Caco-2 (cell line): ENCODE data around the gene GALNTL6. TPM values are rescaled to one million over a fixed set of nuclear protein-coding genes. Genes with fewer than 3 reads are reported as not detected.

Experiments used
- BruUV-seq: library from RNA; stranded (reverse); fragments of 400-500 nt; replicated peaks from 2 replicates; lab custom pipeline; 2021; lab: Mats Ljungman, UMichigan
- CTCF ChIA-PET: fragments of 300-600 bp; sonication (Branson Sonifier 250); formaldehyde crosslinking; loops from one replicate; lab custom pipeline; 2022; ENCODE audit warnings: antibody characterized with exemption; lab: Charles Lee
- POLR2A ChIA-PET: fragments of 300-600 bp; sonication (Branson Sonifier 250); formaldehyde crosslinking; loops from one replicate; lab custom pipeline; 2022; ENCODE audit warnings: antibody characterized with exemption; lab: Charles Lee
- DNase-seq, 2 experiments: peaks; one replicate each; pipeline versions ENCODE4 v3.0.0 to v3.0.0-alpha.2; 2020 to 2022
- H3K27me3 ChIP-seq: replicated peaks from 2 replicates; pipeline ENCODE4 v1.6.0; 2011; ENCODE audit warnings: low read length; ENCODE audit not compliant: control insufficient read depth, insufficient read depth
- H3K36me3 ChIP-seq: 2 replicates; pipeline ENCODE4 v1.5.1; 2011; ENCODE audit warnings: low read length; ENCODE audit not compliant: control insufficient read depth, insufficient read depth
- H3K4me1 ChIP-seq: fragments of 250-450 bp; sonication (Bioruptor Pico); 2 replicates; pipeline ENCODE4 v1.5.1; 2020; ENCODE audit warnings: mild to moderate bottlenecking
- H3K4me3 ChIP-seq: 2 replicates; pipeline ENCODE4 v1.5.1; 2011; ENCODE audit warnings: low read depth, mild to moderate bottlenecking, control low read depth, low read length
- H3K9me3 ChIP-seq: fragments of 250-450 bp; sonication (Bioruptor Pico); 2 replicates; pipeline ENCODE4 v1.5.1; 2020; ENCODE audit warnings: mild to moderate bottlenecking, moderate library complexity
- H3K27ac Mint-ChIP-seq: one replicate; pipeline ENCODE4 v1.8.0; 2022; ENCODE audit warnings: mixed read lengths; ENCODE audit not compliant: unreplicated experiment
- H3K27me3 Mint-ChIP-seq: one replicate; pipeline ENCODE4 v1.8.0; 2022; ENCODE audit warnings: mixed read lengths; ENCODE audit not compliant: insufficient read depth, unreplicated experiment
- H3K36me3 Mint-ChIP-seq: one replicate; pipeline ENCODE4 v1.8.0; 2022; ENCODE audit warnings: mild to moderate bottlenecking, mixed read lengths; ENCODE audit not compliant: insufficient read depth, unreplicated experiment
- H3K4me1 Mint-ChIP-seq: one replicate; pipeline ENCODE4 v1.8.0; 2022; ENCODE audit warnings: low read depth, mixed read lengths; ENCODE audit not compliant: unreplicated experiment
- H3K4me3 Mint-ChIP-seq: one replicate; pipeline ENCODE4 v1.8.0; 2022; ENCODE audit warnings: mild to moderate bottlenecking, moderate library complexity, mixed read lengths; ENCODE audit not compliant: unreplicated experiment
- H3K9me3 Mint-ChIP-seq: one replicate; pipeline ENCODE4 v1.8.0; 2022; ENCODE audit warnings: mixed read lengths; ENCODE audit not compliant: unreplicated experiment
- CTCF ChIP-seq, 2 experiments: fragments of 200-600 bp in 1 of 2; IDR thresholded peaks; 1 replicate in 1 of 2; 2 replicates in 1 of 2; pipeline versions ENCODE4 v1.5.1 to v1.8.0; 2011 to 2022; ENCODE audit warnings: antibody characterized with exemption in 1 of 2, control low read depth in 1 of 2, inconsistent platforms in 1 of 2, low read depth in 1 of 2, low read length in 1 of 2, mild to moderate bottlenecking in 1 of 2, moderate library complexity in 1 of 2; ENCODE audit not compliant: insufficient read depth in 1 of 2, severe bottlenecking in 1 of 2, unreplicated experiment in 1 of 2
- intact Hi-C: fragments of 100-400 bp; cut with micrococcal nuclease; formaldehyde crosslinking; loops from one replicate; pipeline ENCODE4 v1.10.0; 2022; ENCODE audit not compliant: unreplicated experiment
- total RNA-seq: library from RNA; stranded (reverse); gene quantifications from 2 replicates; pipeline ENCODE4 v1.2.3, GENCODE V29; 2022

The GALNTL6 gene
- total RNA-seq, 1 experiment from 2014 or later: not detected

DNA sequence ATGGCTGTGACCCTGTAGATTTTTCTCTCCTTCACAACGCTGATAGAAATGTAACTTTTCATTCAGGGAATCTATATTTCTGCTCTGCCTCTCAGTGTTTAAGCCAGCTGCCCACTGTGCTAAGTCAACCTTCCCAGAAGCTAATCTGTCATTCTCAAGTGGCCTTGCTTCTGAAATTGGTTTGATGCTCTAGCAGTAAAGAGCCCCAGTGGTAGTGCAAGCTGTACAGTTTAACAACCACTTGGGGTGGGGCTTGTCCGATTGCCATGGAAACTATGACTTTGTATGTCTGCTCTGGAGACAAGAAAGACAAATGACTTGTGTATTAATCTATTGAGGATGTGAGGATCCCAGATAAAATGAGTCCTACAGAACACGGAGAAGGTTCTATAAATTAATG, 734.5 kb downstream of the GALNTL6 start:
- no peaks in the 10 kb centered on the region for H3K9me3 Mint-ChIP-seq
- no peaks in the 10 kb centered on the region for H3K9me3 ChIP-seq
- H3K4me3 ChIP-seq: no peak overlapping the region
- intact Hi-C loops: no loop called here
- CTCF ChIA-PET: no interaction called here
- H3K36me3 Mint-ChIP-seq: no peaks in the 10 kb centered on the region
- no peaks in the 10 kb centered on the region for H3K27me3 ChIP-seq
- no peak overlapping the region for H3K27ac Mint-ChIP-seq
- H3K36me3 ChIP-seq: no peaks in the 10 kb centered on the region
- BruUV-seq: no TSS peak
- H3K27me3 Mint-ChIP-seq: no peaks in the 10 kb centered on the region
- no peaks in the 10 kb centered on the region for H3K4me1 Mint-ChIP-seq
- TF ChIP-seq CTCF (IDR thresholded peaks at IDR 0.05; ENCODE audit: insufficient read depth in 1 of 2, low read depth in 1 of 2, low read length in 1 of 2, severe bottlenecking in 1 of 2, unreplicated experiment in 1 of 2): no peak
- POLR2A ChIA-PET: no interaction called here
- no peaks in the 10 kb centered on the region for H3K4me1 ChIP-seq
- no peak overlapping the region for H3K4me3 Mint-ChIP-seq
- DNase-seq: no peak

DNA sequence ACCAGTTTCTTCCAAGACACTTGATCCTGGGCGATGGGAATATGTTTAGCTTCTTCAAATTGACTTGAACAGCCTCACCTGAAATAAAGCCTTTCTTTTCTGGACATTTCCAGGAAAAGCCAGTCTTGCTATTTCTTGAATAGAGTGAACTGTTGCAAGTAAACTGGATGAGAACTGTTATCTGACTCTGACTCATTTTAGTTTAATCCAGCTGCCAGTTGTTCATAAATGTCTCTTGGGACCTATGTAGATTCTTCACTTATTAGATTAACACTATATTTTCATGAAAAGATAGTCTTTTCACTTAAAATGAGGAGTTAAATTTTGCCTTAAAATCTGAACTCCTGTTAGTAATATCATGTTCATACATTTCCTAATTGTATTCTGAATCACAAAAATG, 740.0 kb downstream of the GALNTL6 start:
- no peak for DNase-seq
- Histone ChIP-seq H3K4me1 (no peaks in the 10 kb centered on the region), H3K27me3 (no peaks in the 10 kb centered on the region), H3K36me3 (no peaks in the 10 kb centered on the region), H3K4me3 (no peak overlapping the region), H3K9me3 (no peaks in the 10 kb centered on the region)
- no peaks in the 10 kb centered on the region for H3K9me3 Mint-ChIP-seq
- no peaks in the 10 kb centered on the region for H3K4me1 Mint-ChIP-seq
- no peaks in the 10 kb centered on the region for H3K27me3 Mint-ChIP-seq
- CTCF ChIA-PET: no interaction called here
- TF ChIP-seq CTCF (IDR thresholded peaks at IDR 0.05; ENCODE audit: insufficient read depth in 1 of 2, low read depth in 1 of 2, low read length in 1 of 2, severe bottlenecking in 1 of 2, unreplicated experiment in 1 of 2): no peak
- intact Hi-C loops: no loop called here
- POLR2A ChIA-PET: no interaction called here
- H3K27ac Mint-ChIP-seq: no peak overlapping the region
- no peaks in the 10 kb centered on the region for H3K36me3 Mint-ChIP-seq
- no TSS peak for BruUV-seq
- H3K4me3 Mint-ChIP-seq: no peak overlapping the region

- Mint-ChIP-seq H3K4me3 (no peak overlapping the region), H3K4me1 (no peaks in the 10 kb centered on the region), H3K27me3 (no peaks in the 10 kb centered on the region), H3K27ac (no peak overlapping the region), H3K36me3 (no peaks in the 10 kb centered on the region), H3K9me3 (no peaks in the 10 kb centered on the region)
- ChIA-PET CTCF (no interaction called here), POLR2A (no interaction called here)
- no TSS peak for BruUV-seq
- Histone ChIP-seq H3K36me3 (no peaks in the 10 kb centered on the region), H3K4me3 (no peak overlapping the region), H3K27me3 (no peaks in the 10 kb centered on the region), H3K9me3 (no peaks in the 10 kb centered on the region), H3K4me1 (no peaks in the 10 kb centered on the region)
- DNase-seq: no peak
- intact Hi-C loops: no loop called here
- no peak for TF ChIP-seq CTCF (IDR thresholded peaks at IDR 0.05; ENCODE audit: insufficient read depth in 1 of 2, low read depth in 1 of 2, low read length in 1 of 2, severe bottlenecking in 1 of 2, unreplicated experiment in 1 of 2)
These were observed 741.4 kb downstream of the GALNTL6 start for GRCh38 chr4:172554588-172554987.
